GM13976 (cell line): ENCODE results near the gene GRIA1.

Source experiments
- DNase-seq: peaks from one replicate; pipeline ENCODE4 v3.0.0; 2012; ENCODE audit warnings: low spot score
- in situ Hi-C: fragments of 300-500 bp; cut with MboI; formaldehyde crosslinking; loops from one replicate; pipeline ENCODE4 v1.12.0; 2022; ENCODE audit warnings: low sequenced_read_pairs, mixed read lengths, inconsistent platforms; ENCODE audit not compliant: unreplicated experiment
- TF ChIP-seq, protein P1 (sequence below): IDR thresholded peaks from 2 replicates; pipeline ENCODE4 v1.5.1; 2012; ENCODE audit warnings: borderline replicate concordance, mild to moderate bottlenecking; ENCODE audit not compliant: insufficient read depth; ENCODE audit errors: extremely low read depth, missing control alignments, control extremely low read depth

Gene GRIA1

DNA sequence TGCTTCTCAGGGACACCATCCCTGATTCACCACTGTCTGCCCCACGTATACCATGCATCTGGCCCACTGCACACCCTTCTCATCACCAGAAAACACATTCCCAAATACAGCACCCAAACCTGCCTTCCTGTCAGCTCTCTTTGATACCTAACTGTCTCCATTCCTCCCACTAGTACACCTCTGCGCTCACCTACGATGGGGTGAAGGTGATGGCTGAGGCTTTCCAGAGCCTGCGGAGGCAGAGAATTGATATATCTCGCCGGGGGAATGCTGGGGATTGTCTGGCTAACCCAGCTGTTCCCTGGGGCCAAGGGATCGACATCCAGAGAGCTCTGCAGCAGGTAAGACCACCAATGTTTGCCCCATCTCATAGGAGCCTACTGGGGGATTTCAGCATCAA, 186.4 kb downstream of the GRIA1 start:
- DNase-seq = no peak
- in situ Hi-C loops = no loop called here
- TF ChIP-seq, protein P1, sequence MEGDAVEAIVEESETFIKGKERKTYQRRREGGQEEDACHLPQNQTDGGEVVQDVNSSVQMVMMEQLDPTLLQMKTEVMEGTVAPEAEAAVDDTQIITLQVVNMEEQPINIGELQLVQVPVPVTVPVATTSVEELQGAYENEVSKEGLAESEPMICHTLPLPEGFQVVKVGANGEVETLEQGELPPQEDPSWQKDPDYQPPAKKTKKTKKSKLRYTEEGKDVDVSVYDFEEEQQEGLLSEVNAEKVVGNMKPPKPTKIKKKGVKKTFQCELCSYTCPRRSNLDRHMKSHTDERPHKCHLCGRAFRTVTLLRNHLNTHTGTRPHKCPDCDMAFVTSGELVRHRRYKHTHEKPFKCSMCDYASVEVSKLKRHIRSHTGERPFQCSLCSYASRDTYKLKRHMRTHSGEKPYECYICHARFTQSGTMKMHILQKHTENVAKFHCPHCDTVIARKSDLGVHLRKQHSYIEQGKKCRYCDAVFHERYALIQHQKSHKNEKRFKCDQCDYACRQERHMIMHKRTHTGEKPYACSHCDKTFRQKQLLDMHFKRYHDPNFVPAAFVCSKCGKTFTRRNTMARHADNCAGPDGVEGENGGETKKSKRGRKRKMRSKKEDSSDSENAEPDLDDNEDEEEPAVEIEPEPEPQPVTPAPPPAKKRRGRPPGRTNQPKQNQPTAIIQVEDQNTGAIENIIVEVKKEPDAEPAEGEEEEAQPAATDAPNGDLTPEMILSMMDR = no peak

DNA sequence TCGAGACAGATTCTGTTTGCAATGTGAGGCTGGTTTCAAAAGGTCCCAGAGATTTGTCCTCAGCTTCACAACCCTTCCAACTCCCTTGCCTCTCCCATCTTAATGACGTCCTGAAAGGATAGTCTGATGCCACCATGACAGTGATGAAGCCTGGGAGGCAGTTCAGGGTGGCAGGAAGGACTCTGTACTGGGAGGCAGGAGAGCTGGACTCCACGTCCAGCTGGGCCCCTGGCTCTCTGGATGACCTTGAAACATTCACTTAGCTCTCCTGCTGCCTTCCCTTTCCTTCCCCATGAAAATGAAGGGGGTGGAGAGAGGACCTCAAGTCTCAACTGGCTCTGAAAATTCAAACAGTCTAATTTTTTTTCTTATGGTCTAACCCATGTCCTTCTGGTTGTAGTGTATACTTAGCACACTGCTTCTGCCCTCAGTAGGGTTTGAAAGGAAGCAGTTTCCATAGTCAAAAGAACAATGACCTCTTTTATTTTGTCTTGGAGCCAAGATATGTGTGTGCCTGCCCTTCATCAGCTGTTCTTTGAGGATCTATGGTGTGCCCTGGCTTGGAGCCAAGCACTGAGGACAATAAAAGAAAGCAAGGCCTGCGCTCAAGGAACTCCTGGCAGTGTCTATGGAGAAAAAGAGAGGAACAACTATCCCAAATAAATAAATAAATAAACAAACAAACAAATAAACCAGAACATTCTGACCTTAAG, 188.3 kb downstream of the GRIA1 start:
- in situ Hi-C loops = no loop called here
- TF ChIP-seq, protein P1 = no peak
- DNase-seq = no peak

DNA sequence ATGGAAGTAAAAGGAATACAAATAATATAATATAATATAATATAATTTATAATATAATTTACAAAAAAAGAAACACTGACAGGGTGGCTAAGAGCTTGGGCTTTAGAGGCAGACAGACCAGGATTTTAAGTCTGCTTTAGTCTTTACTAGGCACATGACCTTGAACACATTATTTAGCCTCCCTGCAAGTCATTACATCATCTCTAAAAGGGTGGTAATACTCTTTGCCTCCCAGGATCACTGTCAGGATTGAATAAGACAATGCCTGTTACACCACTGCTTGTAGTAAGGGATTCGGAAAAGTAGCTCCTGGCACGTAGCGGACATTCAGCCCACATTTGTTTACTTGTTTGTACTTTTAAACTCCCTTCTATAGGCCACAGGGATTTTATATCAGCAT, 199.8 kb downstream of the GRIA1 start:
- in situ Hi-C loops = no loop called here
- TF ChIP-seq, protein P1 = no peak
- no peak for DNase-seq

DNA sequence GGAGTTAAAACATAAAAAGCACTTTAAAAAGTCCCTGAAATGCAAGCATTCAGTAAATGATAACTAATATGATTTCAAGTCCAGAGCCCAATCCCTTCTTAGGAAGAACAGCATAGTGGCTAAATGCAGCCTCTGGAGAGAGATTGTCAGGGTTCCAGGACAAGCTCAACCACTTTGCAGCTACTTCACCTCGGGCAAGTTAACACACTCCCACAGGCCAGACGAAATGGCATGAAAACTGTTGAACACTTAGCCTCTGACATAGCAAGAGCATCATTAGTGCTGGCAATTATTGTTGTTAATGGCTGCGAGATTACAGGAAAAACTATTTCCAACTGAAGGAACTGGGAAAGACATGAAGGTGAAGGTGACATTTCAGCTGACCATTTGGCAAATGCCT, 205.8 kb downstream of the GRIA1 start:
- DNase-seq = no peak
- in situ Hi-C loops = no loop called here
- TF ChIP-seq, protein P1 = no peak

DNA sequence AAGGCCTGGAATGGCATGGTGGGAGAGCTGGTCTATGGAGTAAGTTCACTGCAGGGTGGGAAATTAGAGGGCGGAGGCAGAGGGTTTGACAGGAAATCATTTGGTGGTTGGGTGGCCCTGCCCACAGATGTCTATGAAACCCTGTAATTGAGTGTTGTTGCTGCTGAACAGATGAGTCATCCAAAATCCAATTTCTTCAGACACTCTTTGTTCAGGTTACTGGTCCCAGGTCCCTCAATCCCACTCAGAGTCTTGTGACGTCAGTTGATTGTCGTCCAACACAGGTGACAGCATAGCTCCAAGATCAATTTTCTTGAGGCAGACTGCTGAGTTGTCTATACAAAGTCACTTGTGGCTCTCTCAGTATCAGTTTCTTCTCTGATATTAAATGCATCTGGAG, 208.6 kb downstream of the GRIA1 start:
- in situ Hi-C loops = no loop called here
- no peak for DNase-seq
- TF ChIP-seq, protein P1 = no peak

DNA sequence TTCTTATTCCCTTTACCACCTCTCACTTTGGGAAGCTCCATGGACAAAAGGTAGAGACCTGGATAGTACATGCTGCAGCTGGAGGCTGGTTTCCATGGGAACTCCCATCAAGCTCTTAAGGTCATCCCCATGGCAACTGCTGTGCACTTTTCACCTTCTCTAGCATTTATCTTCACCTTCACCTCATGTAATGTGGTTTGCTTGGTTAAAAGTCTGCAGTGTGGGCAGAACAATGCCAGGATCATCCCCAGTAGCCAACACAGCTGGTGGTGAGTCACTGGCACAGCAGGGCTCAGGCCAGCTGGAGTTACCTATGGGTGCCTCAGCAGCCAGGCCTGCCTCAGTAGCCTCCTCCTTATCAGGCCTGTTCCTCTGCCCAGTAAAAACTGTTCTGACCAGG, 210.5 kb downstream of the GRIA1 start:
- DNase-seq = no peak

More for the DNA sequence above, 210.5 kb downstream of the GRIA1 start:
- TF ChIP-seq, protein P1 = no peak
- in situ Hi-C loops = no loop called here
